Dermis blood vessel endothelial cell (primary cell): ENCODE measurements around the gene CCND2. TPM values are rescaled to one million over a fixed set of nuclear protein-coding genes. Genes with fewer than 3 reads are reported as not detected.

Source experiments
- DNase-seq: peaks from one replicate; pipeline ENCODE4 v3.0.0; 2010
- total RNA-seq: library from RNA; depleted of rRNA; stranded (reverse); fragments of >200 nt; gene quantifications from 2 replicates; pipeline ENCODE4 v1.2.3, GENCODE V29; 2014

Gene CCND2
- total RNA-seq, 1 donor from 2014 or later = 140 TPM

DNA sequence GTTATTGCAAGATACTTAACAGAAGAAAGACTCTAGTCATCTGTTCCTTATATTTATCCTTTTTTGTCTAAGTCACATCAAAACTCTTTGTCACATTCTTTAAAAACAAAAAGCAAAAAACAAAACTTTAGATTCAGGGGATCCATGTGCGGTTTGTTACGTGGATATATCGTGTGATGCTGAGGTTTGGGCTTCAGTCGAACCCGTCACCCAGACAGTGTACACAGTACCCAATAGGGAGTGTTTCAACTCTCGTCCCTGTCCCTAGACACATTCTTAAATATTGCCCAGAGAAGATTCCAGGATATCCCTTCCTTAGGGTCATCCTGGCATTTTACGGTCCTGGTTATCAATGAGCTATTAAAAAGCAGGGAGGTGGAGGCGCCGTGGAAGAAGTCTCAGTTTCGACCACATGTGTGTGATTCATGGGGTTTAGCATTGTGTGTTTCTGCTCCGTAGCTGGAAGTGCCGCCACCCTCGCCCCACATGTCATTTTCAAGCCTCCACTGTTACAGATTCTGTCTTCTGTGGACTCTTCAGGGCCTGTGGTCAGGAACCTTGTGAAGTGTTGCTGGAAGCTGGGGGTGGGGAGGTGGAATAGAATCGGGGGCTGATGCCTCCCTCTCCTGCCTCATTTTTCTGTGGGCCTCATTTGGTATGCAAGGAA, 19.9 kb downstream of the CCND2 start:
- no peak for DNase-seq

- DNase-seq = no peak
Observed at GRCh38 chr12:4293966-4294505, 20.5 kb downstream of the CCND2 start.

DNA sequence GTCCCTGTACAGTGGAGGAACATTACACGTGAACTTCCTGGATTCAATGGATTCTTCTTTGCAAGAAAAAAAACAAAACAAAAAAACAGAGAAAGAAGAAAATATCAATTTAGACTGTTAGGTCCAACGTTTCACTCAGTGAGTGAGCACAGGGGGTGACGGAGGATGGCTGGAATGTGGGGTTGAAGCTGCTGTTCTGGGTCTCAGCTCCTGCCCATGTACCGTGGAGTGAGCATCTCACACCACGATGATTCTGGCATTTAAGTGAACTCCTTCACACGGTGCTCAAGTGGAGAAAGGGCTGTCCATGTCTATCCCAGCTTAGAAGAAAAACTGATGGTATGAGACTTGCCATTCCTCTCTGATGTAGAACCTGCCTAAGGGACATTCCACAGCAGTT, 23.2 kb downstream of the CCND2 start:
- DNase-seq = no peak

DNA sequence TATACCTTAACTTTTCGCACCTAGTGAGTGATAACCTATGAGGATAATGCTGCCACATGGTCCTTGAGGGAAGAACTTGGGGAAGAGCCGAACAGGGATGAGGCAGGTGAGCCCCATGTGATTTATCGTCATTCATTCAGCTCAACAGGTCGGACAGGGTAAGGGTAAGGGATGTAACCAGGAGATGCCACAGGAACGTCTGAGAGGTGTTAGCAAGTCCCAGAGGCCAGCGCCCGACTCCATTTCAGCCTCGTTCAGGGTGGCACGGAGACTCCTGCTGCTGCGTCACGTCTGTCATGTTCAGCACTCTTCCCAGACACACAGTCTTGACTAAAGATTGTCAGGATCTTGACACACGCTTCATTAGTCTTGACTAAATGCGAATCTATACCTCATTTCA, 24.1 kb downstream of the CCND2 start:
- DNase-seq = no peak

DNA sequence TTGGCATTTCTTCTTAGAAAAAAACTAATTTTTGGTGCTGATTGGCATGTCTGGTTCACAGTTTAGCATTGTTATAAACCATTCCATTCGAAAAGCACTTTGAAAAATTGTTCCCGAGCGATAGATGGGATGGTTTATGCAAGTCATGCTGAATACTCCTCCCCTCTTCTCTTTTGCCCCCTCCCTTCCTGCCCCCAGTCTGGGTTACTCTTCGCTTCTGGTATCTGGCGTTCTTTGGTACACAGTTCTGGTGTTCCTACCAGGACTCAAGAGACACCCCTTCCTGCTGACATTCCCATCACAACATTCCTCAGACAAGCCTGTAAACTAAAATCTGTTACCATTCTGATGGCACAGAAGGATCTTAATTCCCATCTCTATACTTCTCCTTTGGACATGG, 27.3 kb downstream of the CCND2 start:
- DNase-seq = no peak

GRCh38 chr12:4301932-4302501, 28.5 kb downstream of the CCND2 start:
- DNase-seq = no peak

DNA sequence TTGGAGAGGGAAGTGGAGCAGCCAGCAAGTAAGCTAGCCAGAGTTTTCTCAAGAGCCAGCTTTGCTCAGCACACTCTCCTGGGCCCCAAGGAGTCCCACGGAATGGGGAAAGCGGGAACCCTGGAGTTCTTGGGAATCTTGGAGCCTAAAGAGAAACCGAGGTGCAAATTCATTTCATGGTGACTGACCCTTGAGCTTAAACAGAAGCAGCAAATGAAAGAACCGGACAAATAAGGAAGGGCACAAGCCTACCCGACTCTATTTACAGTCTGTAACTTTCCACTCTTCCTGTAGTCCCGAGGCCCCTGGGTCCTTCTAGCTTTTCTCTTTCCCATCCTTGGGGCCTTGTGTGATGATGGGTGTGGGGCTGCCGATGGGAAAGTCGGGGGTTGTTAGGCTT, 29.3 kb downstream of the CCND2 start:
- no peak for DNase-seq

DNA sequence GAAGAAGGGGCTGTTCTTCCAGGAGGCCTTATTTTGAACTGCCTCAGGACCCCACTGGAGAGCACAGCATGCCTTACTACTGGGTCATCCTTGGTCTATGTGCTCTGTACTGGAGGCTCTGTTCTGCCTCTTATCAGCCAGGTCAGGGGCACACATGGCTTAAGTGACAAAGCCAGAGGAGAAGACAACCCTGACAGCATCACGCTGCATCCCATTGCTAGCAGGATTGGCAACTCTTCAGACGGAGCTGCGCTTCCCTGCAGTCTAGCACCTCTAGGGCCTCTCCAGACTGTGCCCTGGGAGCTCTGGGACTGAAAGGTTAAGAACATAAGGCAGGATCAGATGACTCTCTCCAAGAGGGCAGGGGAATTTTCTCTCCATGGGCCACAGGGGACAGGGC, 30.2 kb downstream of the CCND2 start:
- DNase-seq = no peak

DNA sequence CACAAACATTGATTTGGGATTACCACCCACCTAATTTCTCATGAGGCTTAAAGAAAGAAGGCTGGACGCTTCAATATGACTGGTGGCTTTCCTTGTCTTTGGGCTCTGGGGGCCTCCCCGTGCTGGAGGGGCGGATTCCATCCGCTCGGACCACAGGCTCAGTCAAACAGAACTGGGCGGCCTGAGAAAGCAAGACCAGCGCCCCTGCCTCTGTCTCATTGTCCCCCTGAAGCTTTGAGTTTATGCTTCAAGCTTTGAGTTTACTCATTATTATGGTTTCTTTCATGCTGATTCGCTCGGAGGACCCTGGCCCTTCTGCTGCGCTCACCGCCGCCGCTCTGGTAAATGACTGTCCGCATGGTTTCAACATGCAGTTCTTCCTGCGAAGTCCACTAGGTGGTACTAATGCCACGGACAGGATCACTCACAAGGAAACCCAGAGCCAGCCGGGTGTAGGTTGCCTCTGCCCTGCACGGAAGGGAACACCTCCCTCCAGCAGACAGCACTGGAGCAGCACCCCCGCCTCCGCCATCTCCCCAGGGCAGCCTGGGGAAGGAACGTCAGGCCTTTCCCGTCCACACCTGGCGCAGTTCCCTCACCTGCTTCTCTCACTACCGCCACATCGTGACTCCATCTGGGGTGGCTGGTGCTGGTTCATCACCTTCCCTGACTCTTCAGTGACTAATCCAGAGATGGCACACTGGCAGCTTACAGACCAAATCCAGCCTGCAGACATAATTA, 34.2 kb downstream of the CCND2 start:
- DNase-seq = peak; percentile 87

DNA sequence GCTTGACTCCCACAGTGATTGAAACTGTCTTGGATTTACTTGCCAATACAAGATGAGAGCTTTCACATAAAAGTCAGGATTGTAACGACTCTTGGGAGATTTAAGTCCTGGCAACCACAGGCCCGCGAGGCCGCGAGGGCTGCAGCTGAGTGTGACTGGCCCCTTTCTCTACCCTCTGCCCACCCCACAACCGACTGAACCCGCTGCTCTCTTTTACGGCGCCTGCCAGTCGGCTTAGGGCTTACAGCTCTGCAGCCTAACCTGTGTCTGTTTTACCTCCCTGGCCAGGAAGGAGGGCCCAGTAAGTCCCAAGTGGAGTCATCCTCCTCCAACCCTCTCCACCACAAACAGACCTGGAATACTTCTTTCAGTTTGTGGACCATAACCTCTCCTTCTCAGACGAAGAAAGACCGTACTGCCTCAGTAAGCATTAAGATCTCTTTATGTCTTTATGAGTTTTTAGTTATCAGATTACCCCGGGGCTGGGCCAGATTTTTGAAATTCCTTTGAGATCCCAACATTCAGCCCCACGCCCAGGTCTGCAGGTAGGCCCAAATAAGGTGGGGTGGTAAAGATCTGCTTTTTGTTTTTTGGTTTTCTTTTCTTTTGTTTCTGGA, 34.9 kb downstream of the CCND2 start:
- no peak for DNase-seq

DNA sequence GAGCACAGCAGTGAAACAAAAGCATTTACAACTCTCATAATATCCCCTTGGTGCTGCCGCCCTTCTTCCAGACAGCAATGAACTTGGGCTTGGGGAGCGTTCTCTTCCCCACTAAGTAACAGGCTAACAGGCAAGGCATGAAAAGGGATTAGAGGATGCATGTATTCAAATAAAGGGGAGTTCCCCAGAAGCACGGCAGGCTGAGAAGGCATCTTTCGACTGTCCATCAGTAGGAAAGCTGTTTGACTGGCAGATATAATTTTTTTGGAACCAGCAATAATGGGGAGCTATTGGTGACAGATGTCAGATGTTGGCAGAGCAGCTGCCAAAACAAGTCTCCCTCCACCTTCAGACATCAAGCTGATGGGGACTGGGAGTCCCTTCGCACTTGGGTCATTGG, 38.2 kb downstream of the CCND2 start:
- no peak for DNase-seq

- no peak for DNase-seq
Observed at GRCh38 chr12:4312251-4312650, 38.7 kb downstream of the CCND2 start.

GRCh38 chr12:4320497-4320852, 46.9 kb downstream of the CCND2 start:
- no peak for DNase-seq

- DNase-seq = peak; percentile 96
Observed at GRCh38 chr12:4320853-4321701, 47.5 kb downstream of the CCND2 start, which contains the start of gene TIGAR. TIGAR (plus strand) TSS chr12:4321213; CDS start chr12:4321272, 59 bp downstream.

- no peak for DNase-seq
Observed at GRCh38 chr12:4322726-4323125, 49.2 kb downstream of the CCND2 start.

Other genes with a start within 250 kb of the CCND2 start
- 11.2 and 19.7 TPM in 2 replicates for gene TIGAR, start 47.5 kb downstream of the CCND2 start, total RNA-seq
- not detected in 2 replicates for gene FGF23, start 106.0 kb downstream of the CCND2 start, total RNA-seq
- gene FGF6, start 172.1 kb downstream of the CCND2 start, total RNA-seq = not detected in 2 replicates